IPS-15b (cell line): ENCODE measurements around the gene ETS1.

Source experiments
- H3K27me3 ChIP-seq: one replicate; pipeline ENCODE4 v1.6.1; 2013; ENCODE audit warnings: low read length; ENCODE audit not compliant: control insufficient read depth, insufficient read depth
- H3K36me3 ChIP-seq: one replicate; pipeline ENCODE4 v1.6.1; 2013; ENCODE audit warnings: low read length; ENCODE audit not compliant: control insufficient read depth, insufficient read depth
- H3K4me1 ChIP-seq: one replicate; pipeline ENCODE4 v1.6.1; 2013; ENCODE audit warnings: mild to moderate bottlenecking, low read length; ENCODE audit not compliant: control insufficient read depth, insufficient read depth
- H3K4me3 ChIP-seq: one replicate; pipeline ENCODE4 v1.5.1; 2013; ENCODE audit warnings: low read depth, low read length
- H3K9ac ChIP-seq: one replicate; pipeline ENCODE4 v1.6.1; 2013; ENCODE audit warnings: low read depth, mild to moderate bottlenecking, low read length
- H3K9me3 ChIP-seq: one replicate; pipeline ENCODE4 v1.6.1; 2013; ENCODE audit warnings: mild to moderate bottlenecking, low read length; ENCODE audit not compliant: control insufficient read depth, insufficient read depth

The ETS1 gene

GRCh38 chr11:128625326-128625725 lies 38.0 kb upstream of the ETS1 start:
- Histone ChIP-seq H3K4me3 (no peak overlapping the region), H3K36me3 (no peaks in the 10 kb centered on the region), H3K4me1 (peaks cover 6% of the 10 kb centered on the region), H3K27me3 (peaks cover 27% of the 10 kb centered on the region), H3K9me3 (no peaks in the 10 kb centered on the region), H3K9ac (no peak overlapping the region)

GRCh38 chr11:128624269-128625175 lies 37.2 kb upstream of the ETS1 start:
- no peaks in the 10 kb centered on the region for H3K36me3 ChIP-seq
- peaks cover 6% of the 10 kb centered on the region for H3K4me1 ChIP-seq
- H3K4me3 ChIP-seq, result no peak overlapping the region
- H3K9ac ChIP-seq, result no peak overlapping the region
- H3K9me3 ChIP-seq, result no peaks in the 10 kb centered on the region
- H3K27me3 ChIP-seq, result peaks cover 29% of the 10 kb centered on the region

GRCh38 chr11:128623091-128623490 lies 35.7 kb upstream of the ETS1 start:
- H3K4me3 ChIP-seq, result no peak overlapping the region
- H3K9me3 ChIP-seq, result no peaks in the 10 kb centered on the region
- H3K36me3 ChIP-seq, result no peaks in the 10 kb centered on the region
- no peak overlapping the region for H3K9ac ChIP-seq
- peaks cover 6% of the 10 kb centered on the region for H3K4me1 ChIP-seq
- H3K27me3 ChIP-seq, result peaks cover 28% of the 10 kb centered on the region

- H3K4me1 ChIP-seq, result peaks cover 6% of the 10 kb centered on the region
- H3K27me3 ChIP-seq, result peaks cover 36% of the 10 kb centered on the region
- no peaks in the 10 kb centered on the region for H3K9me3 ChIP-seq
- no peak overlapping the region for H3K4me3 ChIP-seq
- H3K9ac ChIP-seq, result no peak overlapping the region
- H3K36me3 ChIP-seq, result no peaks in the 10 kb centered on the region
Measured at GRCh38 chr11:128621601-128622501, 34.5 kb upstream of the ETS1 start.

- H3K4me3 ChIP-seq, result no peak overlapping the region
- H3K36me3 ChIP-seq, result no peaks in the 10 kb centered on the region
- H3K9me3 ChIP-seq, result no peaks in the 10 kb centered on the region
- H3K9ac ChIP-seq, result no peak overlapping the region
- peaks cover 38% of the 10 kb centered on the region for H3K27me3 ChIP-seq
- H3K4me1 ChIP-seq, result peaks cover 6% of the 10 kb centered on the region
Measured at GRCh38 chr11:128620309-128621100, 33.1 kb upstream of the ETS1 start.

GRCh38 chr11:128619540-128620308 lies 32.4 kb upstream of the ETS1 start:
- H3K9ac ChIP-seq, result no peak overlapping the region
- peaks cover 39% of the 10 kb centered on the region for H3K27me3 ChIP-seq
- H3K4me1 ChIP-seq, result no peaks in the 10 kb centered on the region
- no peaks in the 10 kb centered on the region for H3K36me3 ChIP-seq
- no peaks in the 10 kb centered on the region for H3K9me3 ChIP-seq
- H3K4me3 ChIP-seq, result no peak overlapping the region

GRCh38 chr11:128619007-128619406 lies 31.6 kb upstream of the ETS1 start:
- Histone ChIP-seq H3K27me3 (peaks cover 39% of the 10 kb centered on the region), H3K36me3 (no peaks in the 10 kb centered on the region), H3K9me3 (no peaks in the 10 kb centered on the region), H3K9ac (no peak overlapping the region), H3K4me1 (no peaks in the 10 kb centered on the region), H3K4me3 (no peak overlapping the region)

GRCh38 chr11:128618603-128619002 lies 31.2 kb upstream of the ETS1 start:
- peaks cover 39% of the 10 kb centered on the region for H3K27me3 ChIP-seq
- H3K9me3 ChIP-seq, result no peaks in the 10 kb centered on the region
- H3K4me1 ChIP-seq, result no peaks in the 10 kb centered on the region
- H3K4me3 ChIP-seq, result no peak overlapping the region
- H3K9ac ChIP-seq, result no peak overlapping the region
- H3K36me3 ChIP-seq, result no peaks in the 10 kb centered on the region

GRCh38 chr11:128616161-128616560 lies 28.8 kb upstream of the ETS1 start:
- H3K9ac ChIP-seq, result no peak overlapping the region
- no peaks in the 10 kb centered on the region for H3K9me3 ChIP-seq
- peaks cover 33% of the 10 kb centered on the region for H3K27me3 ChIP-seq
- H3K36me3 ChIP-seq, result no peaks in the 10 kb centered on the region
- H3K4me3 ChIP-seq, result no peak overlapping the region
- no peaks in the 10 kb centered on the region for H3K4me1 ChIP-seq

- peaks cover 35% of the 10 kb centered on the region for H3K27me3 ChIP-seq
- no peaks in the 10 kb centered on the region for H3K36me3 ChIP-seq
- no peak overlapping the region for H3K9ac ChIP-seq
- H3K9me3 ChIP-seq, result no peaks in the 10 kb centered on the region
- H3K4me3 ChIP-seq, result no peak overlapping the region
- peaks cover under 1% of the 10 kb centered on the region for H3K4me1 ChIP-seq
Measured at GRCh38 chr11:128615612-128616011, 28.3 kb upstream of the ETS1 start.

GRCh38 chr11:128615076-128615475 lies 27.7 kb upstream of the ETS1 start:
- no peak overlapping the region for H3K9ac ChIP-seq
- H3K4me1 ChIP-seq, result peaks cover 3% of the 10 kb centered on the region
- no peaks in the 10 kb centered on the region for H3K9me3 ChIP-seq
- no peaks in the 10 kb centered on the region for H3K36me3 ChIP-seq
- peaks cover 30% of the 10 kb centered on the region for H3K27me3 ChIP-seq
- H3K4me3 ChIP-seq, result no peak overlapping the region
